Stomach (tissue), 9 donors: Measurements from ENCODE around the gene PTPRU. TPM values are rescaled to one million over a fixed set of nuclear protein-coding genes. Genes with fewer than 3 reads are reported as not detected.

Source experiments
- DNase-seq, 2 donors: peaks; one replicate each; pipeline versions ENCODE4 v3.0.0 to v3.0.0-alpha.2; 2013 to 2019
- H3K27ac ChIP-seq, 5 donors: fragments of 200-600 bp in 4 of 5; sonication (generic) in 4 of 5; one replicate each; pipeline ENCODE4 v1.5.1; 2013 to 2019; ENCODE audit warnings: mild to moderate bottlenecking in 1 of 5, moderate library complexity in 1 of 5
- H3K27me3 ChIP-seq, 3 donors: fragments of 200-600 bp; sonication (generic); one replicate each; pipeline ENCODE4 v1.5.1; 2017 to 2019; ENCODE audit warnings: mixed run types in 1 of 3
- H3K36me3 ChIP-seq, 4 donors: fragments of 200-600 bp; sonication (generic); 1 replicate in 3 of 4; 2 replicates in 1 of 4; pipeline ENCODE4 v1.5.1; 2016 to 2019
- H3K4me1 ChIP-seq, 4 donors: fragments of 200-600 bp; sonication (generic); one replicate each; pipeline ENCODE4 v1.5.1; 2016 to 2019
- H3K4me3 ChIP-seq, 4 donors: fragments of 200-600 bp; sonication (generic) in 3 of 4; one replicate each; pipeline ENCODE4 v1.5.1; 2016 to 2019; ENCODE audit warnings: mild to moderate bottlenecking in 1 of 4
- H3K9me3 ChIP-seq, 4 donors: fragments of 200-600 bp; sonication (generic); one replicate each; pipeline ENCODE4 v1.5.1; 2016 to 2019
- EP300 ChIP-seq: sonication (generic); formaldehyde crosslinking; IDR thresholded peaks from one replicate; pipeline ENCODE4 v1.6.1; 2017; ENCODE audit warnings: antibody characterized with exemption
- POLR2A ChIP-seq, 4 donors: fragments of 450-650 bp; IDR thresholded peaks; one replicate each; pipeline ENCODE4 v1.6.1; 2016; ENCODE audit warnings: antibody characterized with exemption in 4 of 4, control low read depth in 2 of 4, mild to moderate bottlenecking in 1 of 4, moderate library complexity in 1 of 4
- POLR2AphosphoS5 ChIP-seq, 3 donors: sonication (generic); formaldehyde crosslinking; IDR thresholded peaks; one replicate each; pipeline ENCODE4 v1.6.1; 2016; ENCODE audit warnings: antibody characterized with exemption in 3 of 3
- WGBS, 5 donors: extraction: QIAGEN DNeasy Blood & Tissue Kit in 3 of 5; methylation state at CpG; one replicate each; pipeline versions ENCODE4 v1.1.5 to v1.1.7; 2013 to 2018; 5-methylcytosine and 5-hydroxymethylcytosine counted together
- intact Hi-C: fragments of 100-400 bp; cut with DNase I; formaldehyde crosslinking; loops from one replicate; pipeline ENCODE4 v1.15.1; 2023; ENCODE audit warnings: low total_unique reads
- polyA plus RNA-seq, 3 donors: library from polyadenylated mRNA; stranded (reverse); fragments of 200-250 nt; gene quantifications; one replicate each; pipeline ENCODE4 v1.2.3, GENCODE V29; 2013
- total RNA-seq, 5 donors: library from RNA; depleted of rRNA; stranded (reverse); fragments of >200 nt; gene quantifications; one replicate each; pipeline versions ENCODE4 v1.1.0 to v1.2.3, GENCODE V29; 2014 to 2016
- TF ChIP-seq, protein P1 (sequence below), 7 experiments: fragments of 450-650 bp in 4 of 7; fragments of 200-600 bp in 3 of 7; sonication (generic) in 3 of 7; IDR thresholded peaks; one replicate each; pipeline ENCODE4 v1.5.1; 2016 to 2019; ENCODE audit warnings: antibody characterized with exemption in 7 of 7, control low read depth in 2 of 7, mild to moderate bottlenecking in 1 of 7
- donor health status: healthy with polysubstance abuse.
- donor health status: Bipolar disorder and iron deficiency.
- donor health status: healthy.

The PTPRU gene
- total and polyA plus RNA-seq, 8 donors = 0.29 to 17.5 (median 6.2) TPM

DNA sequence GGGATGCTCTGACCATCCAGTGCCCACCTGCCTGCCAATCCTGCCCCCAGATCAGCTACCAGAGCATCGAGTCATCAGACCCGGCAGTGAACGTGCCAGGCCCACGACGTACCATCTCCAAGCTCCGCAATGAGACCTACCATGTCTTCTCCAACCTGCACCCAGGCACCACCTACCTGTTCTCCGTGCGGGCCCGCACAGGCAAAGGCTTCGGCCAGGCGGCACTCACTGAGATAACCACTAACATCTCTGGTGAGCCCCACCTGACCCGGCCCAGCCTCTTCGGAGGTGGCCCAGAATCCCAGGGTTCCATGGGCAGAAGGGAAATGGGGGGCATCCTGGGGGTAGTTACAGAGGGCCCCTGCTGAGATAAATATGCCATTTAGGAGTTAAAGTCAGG lies 43.1 kb downstream of the PTPRU start:
- no peaks in the 10 kb centered on the region for H3K9me3 ChIP-seq
- no peak overlapping the region for H3K27ac ChIP-seq
- H3K27me3 ChIP-seq = no peaks in the 10 kb centered on the region
- 88 to 96% (median 95%) methylated on average over 8 to 13 of the region's 13 CpGs for WGBS, 5 donors
- intact Hi-C loops = no loop called here
- TF ChIP-seq POLR2A (IDR thresholded peaks at IDR 0.05) (no peak), EP300 (no peak), POLR2AphosphoS5 (IDR thresholded peaks at IDR 0.05) (no peak)
- TF ChIP-seq, protein P1, sequence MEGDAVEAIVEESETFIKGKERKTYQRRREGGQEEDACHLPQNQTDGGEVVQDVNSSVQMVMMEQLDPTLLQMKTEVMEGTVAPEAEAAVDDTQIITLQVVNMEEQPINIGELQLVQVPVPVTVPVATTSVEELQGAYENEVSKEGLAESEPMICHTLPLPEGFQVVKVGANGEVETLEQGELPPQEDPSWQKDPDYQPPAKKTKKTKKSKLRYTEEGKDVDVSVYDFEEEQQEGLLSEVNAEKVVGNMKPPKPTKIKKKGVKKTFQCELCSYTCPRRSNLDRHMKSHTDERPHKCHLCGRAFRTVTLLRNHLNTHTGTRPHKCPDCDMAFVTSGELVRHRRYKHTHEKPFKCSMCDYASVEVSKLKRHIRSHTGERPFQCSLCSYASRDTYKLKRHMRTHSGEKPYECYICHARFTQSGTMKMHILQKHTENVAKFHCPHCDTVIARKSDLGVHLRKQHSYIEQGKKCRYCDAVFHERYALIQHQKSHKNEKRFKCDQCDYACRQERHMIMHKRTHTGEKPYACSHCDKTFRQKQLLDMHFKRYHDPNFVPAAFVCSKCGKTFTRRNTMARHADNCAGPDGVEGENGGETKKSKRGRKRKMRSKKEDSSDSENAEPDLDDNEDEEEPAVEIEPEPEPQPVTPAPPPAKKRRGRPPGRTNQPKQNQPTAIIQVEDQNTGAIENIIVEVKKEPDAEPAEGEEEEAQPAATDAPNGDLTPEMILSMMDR (IDR thresholded peaks at IDR 0.05) = no peak
- H3K4me3 ChIP-seq = no peak overlapping the region
- no peak for DNase-seq
- peaks cover 0 to 47% (median 30%) of the 10 kb centered on the region in 4 donors for H3K36me3 ChIP-seq
- peaks cover 0 to 7% (median 2%) of the 10 kb centered on the region in 4 donors for H3K4me1 ChIP-seq

DNA sequence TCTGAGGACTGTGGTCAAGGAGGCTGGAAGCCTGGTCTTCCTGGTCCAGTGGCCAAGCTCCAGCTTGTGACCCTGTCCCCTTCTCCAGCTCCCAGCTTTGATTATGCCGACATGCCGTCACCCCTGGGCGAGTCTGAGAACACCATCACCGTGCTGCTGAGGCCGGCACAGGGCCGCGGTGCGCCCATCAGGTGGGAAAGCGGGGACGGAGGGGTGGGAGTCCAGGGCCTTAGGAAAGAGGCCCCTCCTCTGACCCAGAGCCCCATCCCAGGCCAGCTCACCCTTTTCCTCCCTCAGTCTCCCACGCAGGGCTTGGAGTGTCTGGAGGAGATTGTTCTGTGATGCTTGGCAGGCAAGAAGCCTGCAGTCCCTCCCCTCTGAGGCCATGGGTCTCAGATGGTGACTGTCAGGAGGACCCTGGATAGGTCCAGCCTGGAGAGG lies 43.6 kb downstream of the PTPRU start:
- intact Hi-C loops = no loop called here
- no peak for DNase-seq
- 88 to 97% (median 96%) methylated on average over 10 to 11 of the region's 11 CpGs for WGBS, 5 donors
- TF ChIP-seq, protein P1 (IDR thresholded peaks at IDR 0.05) = no peak
- TF ChIP-seq POLR2A (IDR thresholded peaks at IDR 0.05) (no peak), POLR2AphosphoS5 (IDR thresholded peaks at IDR 0.05) (no peak), EP300 (no peak)
- H3K36me3 ChIP-seq = peaks cover 0 to 45% (median 30%) of the 10 kb centered on the region in 4 donors
- no peak overlapping the region for H3K4me3 ChIP-seq
- no peaks in the 10 kb centered on the region for H3K27me3 ChIP-seq
- H3K4me1 ChIP-seq = peaks cover 0 to 7% (median 2%) of the 10 kb centered on the region in 4 donors
- no peaks in the 10 kb centered on the region for H3K9me3 ChIP-seq
- H3K27ac ChIP-seq = no peak overlapping the region

DNA sequence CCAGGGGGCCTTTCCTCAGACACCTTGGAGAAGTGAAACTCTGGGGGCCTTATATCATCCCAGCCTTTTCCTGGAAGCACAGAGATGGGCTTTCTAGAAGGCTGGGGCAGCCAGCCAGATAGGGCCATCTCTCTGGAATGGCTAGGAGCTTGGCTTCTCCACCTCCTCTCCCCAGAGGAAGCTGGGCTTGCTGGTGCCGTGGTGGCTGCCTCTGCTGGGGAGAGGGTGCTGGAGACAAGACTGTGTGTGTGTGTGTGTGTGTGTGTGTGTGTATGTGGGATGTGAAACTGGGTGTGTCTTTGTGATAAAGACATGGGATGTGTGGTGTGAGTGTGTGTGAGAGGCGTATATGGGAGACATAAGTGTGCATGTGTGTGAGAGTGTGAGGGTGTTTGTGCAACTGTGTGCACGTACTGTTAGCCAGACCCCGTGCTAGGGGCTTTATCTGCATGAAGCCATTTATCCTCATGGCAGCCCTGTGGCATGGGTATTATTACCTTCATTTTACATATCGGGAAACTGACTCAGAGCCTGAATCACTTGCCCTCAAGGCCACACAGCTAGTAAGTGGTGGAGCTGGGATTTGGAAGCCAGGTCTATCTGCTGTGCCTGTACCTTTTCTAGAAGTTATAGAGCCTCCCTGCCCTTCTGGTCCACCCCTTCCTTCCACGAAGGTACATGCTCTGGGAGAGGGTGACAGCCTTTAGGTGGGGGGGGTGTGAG lies 44.2 kb downstream of the PTPRU start:
- no peaks in the 10 kb centered on the region for H3K9me3 ChIP-seq
- DNase-seq = no peak
- H3K4me1 ChIP-seq = peaks cover 0 to 7% (median 2%) of the 10 kb centered on the region in 4 donors
- WGBS, 5 donors = 80 to 88% (median 83%) methylated on average over 6 of the region's 6 CpGs
- peaks cover 0 to 39% (median 28%) of the 10 kb centered on the region in 4 donors for H3K36me3 ChIP-seq
- TF ChIP-seq, protein P1 (IDR thresholded peaks at IDR 0.05) = no peak
- TF ChIP-seq POLR2AphosphoS5 (IDR thresholded peaks at IDR 0.05) (no peak), EP300 (no peak), POLR2A (IDR thresholded peaks at IDR 0.05) (no peak)
- intact Hi-C loops = no loop called here
- H3K4me3 ChIP-seq = no peak overlapping the region
- H3K27ac ChIP-seq = no peak overlapping the region
- no peaks in the 10 kb centered on the region for H3K27me3 ChIP-seq

DNA sequence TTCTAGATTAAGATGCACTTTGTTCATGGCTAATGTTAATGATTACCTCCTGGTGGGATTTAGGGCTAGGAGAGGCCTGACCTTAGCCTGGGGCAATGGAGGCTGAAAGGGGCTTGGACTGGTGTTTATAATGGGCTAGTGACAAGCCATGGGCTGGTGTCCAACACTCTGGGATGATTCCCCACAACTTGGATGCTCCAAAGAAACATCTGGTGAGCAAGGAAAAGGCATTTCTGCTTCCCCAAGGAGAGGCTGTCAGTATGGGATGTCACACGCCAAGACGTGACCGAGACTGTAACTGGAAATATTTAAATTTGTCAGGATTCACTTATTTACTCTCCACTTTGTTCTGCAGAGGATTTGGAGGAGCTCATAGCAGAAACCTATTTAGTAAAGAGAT lies 45.2 kb downstream of the PTPRU start:
- Histone ChIP-seq H3K4me3 (no peak overlapping the region), H3K4me1 (peaks cover 0 to 7% (median 2%) of the 10 kb centered on the region in 4 donors), H3K27ac (no peak overlapping the region), H3K36me3 (peaks cover 0 to 29% (median 22%) of the 10 kb centered on the region in 4 donors), H3K9me3 (no peaks in the 10 kb centered on the region), H3K27me3 (no peaks in the 10 kb centered on the region)
- intact Hi-C loops = no loop called here
- WGBS, 5 donors = 60 to 87% (median 76%) methylated on average over 3 of the region's 3 CpGs
- peak in 1 of 2 donors; percentile 42 for DNase-seq
- TF ChIP-seq, protein P1 (IDR thresholded peaks at IDR 0.05) = no peak
- TF ChIP-seq EP300 (no peak), POLR2AphosphoS5 (IDR thresholded peaks at IDR 0.05) (no peak), POLR2A (IDR thresholded peaks at IDR 0.05) (no peak)
